Stimulated activated CD8-positive, alpha-beta memory T cell treated with anti-CD3 and anti-CD28 coated beads, Interleukin-12 subunit alpha, Interleukin-12 subunit beta, amount 100 ng/mL, for 24 hours (primary cell): ENCODE data around the gene EPHA10.
A peak's percentile ranks its signal among the peaks of the same experiment; 100 is the strongest.

Experiments used
- DNase-seq: peaks from one replicate; pipeline ENCODE4 v3.0.0-alpha.2; 2020; ENCODE audit errors: extremely low read depth

EPHA10 gene

GRCh38 chr1:37764888-37765441 is at the start of gene EPHA10:
Gene EPHA10 (minus strand): TSS chr1:37765120. CDS start chr1:37765066, 54 bp downstream.
- no peak for DNase-seq

- DNase-seq: no peak
Observed at GRCh38 chr1:37814252-37814651, 49.3 kb upstream of the EPHA10 start.

GRCh38 chr1:37813529-37814145 is 48.7 kb upstream of the EPHA10 start:
- no peak for DNase-seq

- DNase-seq: no peak
Observed at GRCh38 chr1:37811027-37811655, 46.2 kb upstream of the EPHA10 start.

GRCh38 chr1:37809942-37810341 is 45.0 kb upstream of the EPHA10 start:
- DNase-seq: no peak

- DNase-seq: no peak
Observed at GRCh38 chr1:37808369-37809319, 43.7 kb upstream of the EPHA10 start.

GRCh38 chr1:37807555-37808368 is 42.8 kb upstream of the EPHA10 start, which contains the start of the genes C1orf122 and YRDC:
Gene C1orf122 (plus strand): TSS chr1:37807790. CDS start chr1:37808405, 615 bp downstream.
Gene YRDC (minus strand): TSS chr1:37808208. CDS start chr1:37808180, 28 bp downstream.
- DNase-seq: peak; percentile 87

GRCh38 chr1:37807220-37807554 is 42.3 kb upstream of the EPHA10 start:
- no peak for DNase-seq

- DNase-seq: no peak
Observed at GRCh38 chr1:37802439-37802838, 37.5 kb upstream of the EPHA10 start.

GRCh38 chr1:37797750-37798345 is 32.9 kb upstream of the EPHA10 start:
- no peak for DNase-seq

- no peak for DNase-seq
Observed at GRCh38 chr1:37795340-37796125, 30.6 kb upstream of the EPHA10 start.

- DNase-seq: no peak
Observed at GRCh38 chr1:37794372-37795339, 29.7 kb upstream of the EPHA10 start.

- DNase-seq: no peak
Observed at GRCh38 chr1:37793773-37794371, 29.0 kb upstream of the EPHA10 start, which contains the start of gene MANEAL. Gene MANEAL (plus strand): TSS chr1:37793847. CDS start chr1:37794183, 336 bp downstream.

GRCh38 chr1:37792943-37793686 is 28.2 kb upstream of the EPHA10 start:
- DNase-seq: no peak

- DNase-seq: no peak
Observed at GRCh38 chr1:37782491-37782890, 17.6 kb upstream of the EPHA10 start.

- DNase-seq: no peak
Observed at GRCh38 chr1:37778654-37779053, 13.7 kb upstream of the EPHA10 start.

- DNase-seq: no peak
Observed at GRCh38 chr1:37776946-37777516, 12.1 kb upstream of the EPHA10 start.
